GM19463 (cell line): ENCODE measurements around the gene ARX.

ENCODE experiments used
- ATAC-seq: cut with Tn5 transposase; IDR thresholded peaks from one replicate; pipeline ENCODE4 v1.9.1; 2021; ENCODE audit warnings: mild to moderate bottlenecking, moderate library complexity; ENCODE audit not compliant: unreplicated experiment

ARX gene

DNA sequence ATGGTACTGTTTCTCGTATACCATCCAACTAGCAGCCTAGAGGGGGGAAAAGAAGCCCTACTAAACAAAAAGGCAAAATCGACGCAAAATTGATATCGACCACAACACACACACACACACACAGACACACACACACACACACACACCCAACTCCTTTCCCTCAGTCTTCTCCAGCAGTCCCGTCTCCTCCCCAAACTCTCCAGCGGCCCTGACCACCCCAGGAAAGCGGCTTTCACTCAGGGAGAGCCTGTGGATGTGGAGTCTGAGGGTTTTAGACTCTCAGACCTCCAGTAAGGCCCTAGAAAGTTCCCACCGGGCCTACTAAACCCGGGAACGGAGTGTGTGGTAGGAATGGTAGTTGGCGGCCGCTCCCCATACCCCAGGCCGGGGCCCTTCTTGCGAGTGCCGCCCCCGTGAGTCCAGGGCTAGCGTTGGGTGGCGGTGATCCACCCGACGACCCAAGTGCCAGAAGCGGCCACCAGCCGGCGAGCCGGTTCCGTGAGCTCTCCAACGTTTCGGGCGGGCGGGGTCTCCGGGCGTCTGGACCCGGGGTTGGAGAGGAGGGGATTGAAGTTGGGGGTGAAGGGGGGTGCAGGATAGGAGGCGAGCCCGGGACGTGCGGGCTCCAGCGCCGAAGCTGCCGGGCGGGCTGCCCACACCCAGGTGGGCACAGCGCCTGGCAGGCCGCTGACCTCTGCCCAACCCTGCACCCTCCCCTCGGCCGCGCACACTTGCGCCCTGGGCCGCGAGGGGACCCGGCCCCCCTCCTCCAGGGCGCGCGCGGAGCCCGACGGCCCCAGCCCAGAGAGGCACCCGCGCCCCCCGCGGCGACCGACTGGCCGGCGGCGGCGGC, 13.7 kb downstream of the ARX start:
- no peak for ATAC-seq

GRCh38 chrX:24999511-24999910, 16.3 kb downstream of the ARX start:
- ATAC-seq, result no peak

DNA sequence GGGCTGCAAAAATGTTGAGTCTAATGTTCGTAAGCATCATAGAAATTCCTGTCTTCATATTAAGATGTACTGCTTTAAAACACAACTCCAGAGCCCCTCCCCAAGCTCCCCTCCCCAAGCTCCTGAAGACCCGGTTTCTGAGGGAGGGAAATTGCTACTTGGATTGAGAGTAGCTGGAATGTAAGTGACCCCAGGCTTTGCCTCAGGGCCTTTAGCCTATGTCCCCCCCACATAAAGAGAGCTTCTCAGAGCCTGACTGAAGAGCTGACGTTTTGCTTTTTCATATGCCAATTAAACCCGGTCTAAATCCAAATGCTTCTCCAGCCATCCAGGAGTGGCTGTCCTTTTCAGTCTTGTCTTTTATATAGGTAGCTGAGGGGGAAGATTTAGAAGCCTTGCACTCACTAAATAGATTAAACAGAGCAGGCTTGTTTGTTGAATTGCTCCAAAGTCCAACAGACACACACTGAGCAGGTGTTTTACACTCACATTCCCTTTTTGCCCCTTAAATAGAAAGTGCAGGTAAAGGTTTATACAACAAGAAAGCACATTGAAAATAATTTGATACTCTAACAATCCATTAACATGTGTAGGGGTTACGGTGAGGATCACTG, 19.6 kb downstream of the ARX start:
- ATAC-seq, result no peak

DNA sequence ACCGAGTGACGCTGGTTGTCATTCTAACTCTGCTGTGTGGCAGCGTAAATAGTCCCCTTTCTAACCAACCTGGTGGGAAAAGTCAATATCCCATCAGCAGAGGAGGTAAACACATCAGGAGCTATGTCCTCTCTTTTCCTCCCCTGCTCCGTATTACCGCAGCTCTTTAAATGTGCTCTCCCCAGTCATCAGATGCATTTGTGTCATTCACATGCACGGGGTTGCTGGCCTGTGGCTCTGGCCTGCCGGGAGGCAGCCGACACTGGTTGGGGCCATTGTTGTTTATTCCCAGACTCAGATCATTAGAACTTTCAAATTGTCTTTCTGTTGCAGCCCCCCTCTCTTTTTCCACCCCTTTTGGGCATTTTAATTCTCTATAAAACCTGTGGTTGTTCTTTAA, 21.9 kb downstream of the ARX start:
- no peak for ATAC-seq

DNA sequence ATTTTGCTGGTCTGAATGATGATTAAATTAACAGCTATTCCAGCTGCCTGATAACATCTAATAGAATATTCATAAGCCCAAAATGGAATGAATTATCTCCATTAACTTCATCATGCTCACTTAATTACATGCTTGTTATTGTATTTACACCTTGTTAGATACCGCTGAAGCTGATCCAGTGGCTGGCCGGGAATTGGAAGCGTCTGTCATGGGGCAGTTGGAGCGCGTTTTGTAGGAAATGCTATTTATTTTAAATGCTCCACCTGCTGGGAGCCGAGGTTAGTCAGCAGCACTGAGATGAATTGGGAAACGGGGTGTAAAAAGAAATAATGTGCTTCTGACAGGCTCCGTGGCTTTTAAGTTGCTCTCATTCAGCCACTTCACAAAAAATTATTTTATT, 25.2 kb downstream of the ARX start:
- no peak for ATAC-seq

- no peak for ATAC-seq
These were observed 27.5 kb downstream of the ARX start for GRCh38 chrX:24988314-24988713.

- ATAC-seq, result no peak
These were observed 28.0 kb downstream of the ARX start for GRCh38 chrX:24987731-24988130.

GRCh38 chrX:24985120-24985519, 30.6 kb downstream of the ARX start:
- no peak for ATAC-seq

- ATAC-seq, result no peak
These were observed 31.8 kb downstream of the ARX start for GRCh38 chrX:24983931-24984330.

GRCh38 chrX:24982306-24982965, 33.3 kb downstream of the ARX start:
- no peak for ATAC-seq

GRCh38 chrX:24981030-24981429, 34.7 kb downstream of the ARX start:
- ATAC-seq, result no peak

DNA sequence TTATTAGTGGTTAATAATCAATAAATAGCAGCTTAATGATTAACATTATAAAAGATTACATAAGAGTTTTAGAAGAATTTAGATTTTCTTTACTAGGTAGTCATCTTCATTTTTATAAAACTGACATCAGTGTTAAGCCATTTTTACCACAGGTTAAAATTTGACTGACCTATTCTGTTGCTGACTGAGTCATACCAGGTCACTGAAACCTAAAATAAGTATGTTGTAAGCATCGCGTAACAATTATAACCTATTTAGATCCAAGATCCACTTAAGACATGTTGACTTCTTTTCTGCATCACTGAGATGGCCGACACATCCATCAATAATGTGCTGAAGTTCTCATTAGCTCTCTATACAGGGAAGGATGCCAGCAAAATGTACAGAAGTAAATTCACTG, 36.7 kb downstream of the ARX start:
- ATAC-seq, result peak; percentile 58

- ATAC-seq, result no peak
These were observed 46.0 kb downstream of the ARX start for GRCh38 chrX:24969812-24970211.

DNA sequence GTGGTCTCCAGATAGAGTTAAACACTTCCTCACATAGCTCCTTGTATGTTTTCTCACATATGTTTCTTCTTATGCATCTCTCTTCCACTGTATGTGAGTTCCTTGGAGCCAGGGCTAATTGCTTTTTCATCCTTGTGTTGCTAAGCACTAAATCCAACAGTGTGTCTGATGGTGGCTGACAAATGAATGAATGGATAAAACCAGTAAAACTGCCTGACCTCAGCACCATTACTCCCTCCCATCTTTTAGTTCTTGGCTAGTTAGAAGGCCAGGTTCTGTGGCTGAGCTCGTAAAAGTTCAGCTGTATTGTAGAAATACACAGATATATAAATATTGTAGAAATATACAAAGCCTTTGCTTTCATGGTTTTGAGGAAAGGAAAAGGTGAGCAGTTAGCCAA, 50.4 kb downstream of the ARX start:
- ATAC-seq, result no peak

- ATAC-seq, result no peak
These were observed 51.9 kb downstream of the ARX start for GRCh38 chrX:24963823-24964222.

GRCh38 chrX:24961809-24962208, 54.0 kb downstream of the ARX start:
- no peak for ATAC-seq

DNA sequence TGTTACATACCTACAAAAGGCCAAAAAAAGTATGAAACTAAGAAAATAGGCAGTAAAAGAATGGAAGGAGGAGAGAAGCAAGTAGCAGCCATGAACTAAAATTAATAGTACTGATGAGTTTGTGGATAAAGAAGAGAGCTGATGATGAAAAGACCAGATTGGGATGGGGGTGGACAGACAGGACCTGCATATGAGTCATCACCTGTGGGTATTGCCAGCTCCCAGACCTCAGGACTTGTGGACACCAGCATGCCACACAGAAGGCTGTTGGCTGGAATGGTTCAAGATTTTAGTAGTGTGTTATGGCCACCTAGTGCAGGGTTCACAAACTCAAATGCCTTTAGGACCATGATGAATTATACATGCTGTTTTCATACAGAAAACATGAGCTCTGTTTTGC, 58.9 kb downstream of the ARX start:
- ATAC-seq, result no peak

DNA sequence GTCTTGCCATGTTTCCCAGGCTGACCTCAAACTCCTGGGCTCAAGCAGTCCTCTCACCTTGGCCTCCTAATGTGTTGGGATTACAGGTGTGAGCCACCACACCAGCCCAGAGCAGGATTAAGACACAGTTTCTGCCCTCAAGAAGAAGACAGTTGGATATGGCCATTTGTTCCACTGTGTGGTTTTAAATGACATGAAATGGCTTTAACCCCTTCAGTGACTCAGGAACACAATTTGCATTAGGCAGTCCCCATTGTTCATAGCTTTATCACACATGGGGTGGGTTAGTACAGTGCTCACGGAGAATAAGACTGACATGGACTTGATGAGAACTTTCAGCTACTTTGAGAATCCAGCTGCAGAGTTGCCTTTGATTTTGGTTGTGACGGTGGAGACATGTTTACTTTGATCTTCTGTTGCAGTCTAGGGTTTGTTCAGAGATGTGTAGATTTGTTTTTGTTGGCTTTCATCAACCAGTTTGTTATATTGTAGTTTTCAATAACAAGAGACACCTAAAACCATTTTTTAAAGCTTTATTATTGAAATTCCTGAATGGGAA, 60.3 kb downstream of the ARX start:
- no peak for ATAC-seq

- ATAC-seq, result no peak
These were observed 61.0 kb downstream of the ARX start for GRCh38 chrX:24954732-24955131.
